Subcutaneous preadipocyte (primary cell): ENCODE measurements around the gene EFHD1. TPM values are rescaled to one million over a fixed set of nuclear protein-coding genes. Genes with fewer than 3 reads are reported as not detected.

ENCODE experiments used
- small RNA-seq: library from RNA; depleted of rRNA; stranded (forward); fragments of <200 nt; gene quantifications from one replicate; pipeline ENCODE3, GENCODE V24; 2012
- total RNA-seq: library from RNA; depleted of rRNA; stranded (reverse); fragments of >200 nt; gene quantifications from 2 replicates; pipeline ENCODE4 v1.2.3, GENCODE V29; 2012

The EFHD1 gene, protein sequence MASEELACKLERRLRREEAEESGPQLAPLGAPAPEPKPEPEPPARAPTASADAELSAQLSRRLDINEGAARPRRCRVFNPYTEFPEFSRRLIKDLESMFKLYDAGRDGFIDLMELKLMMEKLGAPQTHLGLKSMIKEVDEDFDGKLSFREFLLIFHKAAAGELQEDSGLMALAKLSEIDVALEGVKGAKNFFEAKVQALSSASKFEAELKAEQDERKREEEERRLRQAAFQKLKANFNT
- not detected in 2 replicates for total RNA-seq

DNA sequence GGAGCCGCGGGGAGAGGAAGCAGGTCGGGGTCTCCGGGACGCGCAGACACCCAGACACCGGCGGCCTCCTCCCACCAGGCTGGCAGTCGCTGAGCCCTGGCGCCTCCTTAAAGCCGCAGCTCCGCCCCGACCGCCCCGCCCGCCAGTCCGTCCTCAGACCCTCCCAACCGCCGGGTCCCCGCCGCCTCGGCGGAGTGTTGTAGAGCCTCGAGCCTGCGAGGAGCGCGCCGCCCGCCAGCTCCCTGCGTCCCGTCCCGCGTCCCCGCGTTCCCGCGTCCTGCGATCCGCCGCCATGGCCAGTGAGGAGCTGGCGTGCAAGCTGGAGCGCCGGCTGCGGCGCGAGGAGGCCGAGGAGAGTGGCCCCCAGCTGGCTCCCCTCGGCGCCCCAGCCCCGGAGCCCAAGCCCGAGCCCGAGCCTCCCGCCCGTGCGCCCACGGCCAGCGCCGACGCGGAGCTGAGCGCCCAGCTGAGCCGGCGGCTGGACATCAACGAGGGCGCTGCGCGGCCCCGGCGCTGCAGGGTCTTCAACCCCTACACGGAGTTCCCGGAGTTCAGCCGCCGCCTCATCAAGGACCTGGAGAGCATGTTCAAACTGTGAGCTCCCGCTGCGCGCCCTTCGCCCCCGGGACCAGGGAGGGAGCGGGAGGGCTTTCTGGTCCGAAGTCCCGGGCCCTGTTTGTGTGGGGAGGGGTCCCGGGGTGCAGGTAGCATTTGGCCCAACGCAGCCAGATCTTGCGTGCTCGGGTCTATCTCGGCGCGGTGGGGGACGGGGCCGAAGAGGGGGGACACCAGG lies at the start of gene EFHD1:
EFHD1 (plus strand) TSS at position 192 of the 793 bp plus-strand sequence; CDS start at position 293, 101 bp downstream.

DNA sequence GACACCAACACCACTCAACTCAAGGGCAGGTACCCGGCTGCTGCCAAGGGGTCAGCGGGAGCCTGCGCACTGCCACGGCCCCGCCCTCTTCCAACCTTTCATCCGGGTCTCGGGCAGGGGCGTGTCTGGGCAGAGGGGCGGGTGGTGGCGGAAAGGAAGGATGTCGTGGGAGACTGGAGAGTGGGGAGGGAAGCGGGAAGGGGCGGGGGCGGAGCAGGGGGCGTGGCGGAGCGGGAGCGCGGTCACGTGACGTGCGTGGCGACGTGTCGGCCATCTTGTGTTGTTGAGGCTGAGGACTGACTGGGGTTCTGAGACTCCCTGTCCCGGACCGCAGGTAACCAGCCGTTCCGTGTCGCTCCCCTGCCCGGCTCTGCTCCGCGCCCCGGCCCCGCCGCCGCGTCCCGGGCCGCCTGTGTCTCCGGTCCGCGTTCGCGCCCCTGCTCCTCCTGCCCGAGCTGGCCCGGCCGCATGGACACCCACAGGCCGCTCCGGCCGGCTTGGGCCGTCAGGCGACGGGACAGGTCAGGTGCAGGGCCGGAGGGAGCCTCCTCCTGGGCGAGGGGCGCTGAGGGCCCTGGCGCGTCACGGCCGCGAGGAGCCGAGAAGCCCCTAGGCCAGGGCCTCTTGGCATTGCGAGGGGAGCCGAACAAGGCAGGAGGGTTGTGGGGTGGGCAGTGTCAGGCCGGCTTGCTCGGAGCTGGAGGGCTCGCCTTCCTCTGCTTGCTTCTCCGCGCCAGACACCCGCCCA lies 63.8 kb downstream of the EFHD1 start, which contains the start of gene GIGYF2:
GIGYF2 (plus strand) TSS at position 273 of the 748 bp plus-strand sequence. CDS start 37,867 bp downstream, outside the sequence.

Small RNA genes within 50 kb of the gene (small RNA-seq; reads per million reads assigned to genes)
- gene RN7SL359P: not detected

Other genes starting within 250 kb of the EFHD1 start
- gene ALPG, start 226.8 kb upstream of the EFHD1 start, total RNA-seq: not detected in 2 replicates
- gene ALPI, start 177.5 kb upstream of the EFHD1 start, total RNA-seq: not detected in 2 replicates
- not detected in 2 replicates for gene ECEL1, start 145.8 kb upstream of the EFHD1 start, total RNA-seq
- gene PRSS56, start 113.2 kb upstream of the EFHD1 start, total RNA-seq: not detected in 2 replicates
- gene CHRND, start 107.4 kb upstream of the EFHD1 start, total RNA-seq: not detected in 2 replicates
- gene CHRNG, start 93.9 kb upstream of the EFHD1 start, total RNA-seq: not detected in 2 replicates
- gene TIGD1, start 83.0 kb upstream of the EFHD1 start, total RNA-seq: 5.9 and 7.0 TPM in 2 replicates
- 73.1 and 91.3 TPM in 2 replicates for gene EIF4E2, start 82.9 kb upstream of the EFHD1 start, total RNA-seq
- 45.6 and 59.8 TPM in 2 replicates for gene GIGYF2, start 63.7 kb downstream of the EFHD1 start, total RNA-seq
- gene KCNJ13, start 143.0 kb downstream of the EFHD1 start, total RNA-seq: not detected in 2 replicates
- 0.73 and 0.98 TPM in 2 replicates for gene SNORC, start 236.7 kb downstream of the EFHD1 start, total RNA-seq